Suprapubic skin (tissue), 3 donors: ENCODE results near the gene CSTF3.

Source experiments
- POLR2A ChIP-seq, 2 donors: fragments of 450-650 bp; IDR thresholded peaks; one replicate each; pipeline ENCODE4 v1.6.1; 2017; ENCODE audit warnings: antibody characterized with exemption in 2 of 2, mild to moderate bottlenecking in 2 of 2, moderate library complexity in 2 of 2
- TF ChIP-seq, protein P1 (sequence below), 2 donors: fragments of 200-600 bp in 1 of 2; fragments of 450-650 bp in 1 of 2; sonication (generic) in 1 of 2; IDR thresholded peaks; one replicate each; pipeline ENCODE4 v1.5.1; 2016 to 2019; ENCODE audit warnings: antibody characterized with exemption in 2 of 2, mild to moderate bottlenecking in 1 of 2, moderate library complexity in 1 of 2

- TF ChIP-seq, protein P1, sequence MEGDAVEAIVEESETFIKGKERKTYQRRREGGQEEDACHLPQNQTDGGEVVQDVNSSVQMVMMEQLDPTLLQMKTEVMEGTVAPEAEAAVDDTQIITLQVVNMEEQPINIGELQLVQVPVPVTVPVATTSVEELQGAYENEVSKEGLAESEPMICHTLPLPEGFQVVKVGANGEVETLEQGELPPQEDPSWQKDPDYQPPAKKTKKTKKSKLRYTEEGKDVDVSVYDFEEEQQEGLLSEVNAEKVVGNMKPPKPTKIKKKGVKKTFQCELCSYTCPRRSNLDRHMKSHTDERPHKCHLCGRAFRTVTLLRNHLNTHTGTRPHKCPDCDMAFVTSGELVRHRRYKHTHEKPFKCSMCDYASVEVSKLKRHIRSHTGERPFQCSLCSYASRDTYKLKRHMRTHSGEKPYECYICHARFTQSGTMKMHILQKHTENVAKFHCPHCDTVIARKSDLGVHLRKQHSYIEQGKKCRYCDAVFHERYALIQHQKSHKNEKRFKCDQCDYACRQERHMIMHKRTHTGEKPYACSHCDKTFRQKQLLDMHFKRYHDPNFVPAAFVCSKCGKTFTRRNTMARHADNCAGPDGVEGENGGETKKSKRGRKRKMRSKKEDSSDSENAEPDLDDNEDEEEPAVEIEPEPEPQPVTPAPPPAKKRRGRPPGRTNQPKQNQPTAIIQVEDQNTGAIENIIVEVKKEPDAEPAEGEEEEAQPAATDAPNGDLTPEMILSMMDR (IDR thresholded peaks at IDR 0.05): no peak
- TF ChIP-seq POLR2A (IDR thresholded peaks at IDR 0.05): no peak
Observed at GRCh38 chr11:33116535-33116934, 44.7 kb downstream of the CSTF3 start.
